Esophagus squamous epithelium (tissue), 5 donors: ENCODE data around the gene SH2D6. TPM values are rescaled to one million over a fixed set of nuclear protein-coding genes. Genes with fewer than 3 reads are reported as not detected.

Source experiments
- DNase-seq: peaks from one replicate; lab custom pipeline; 2025; lab: John Stamatoyannopoulos, UW
- H3K27ac ChIP-seq, 4 donors: fragments of 200-600 bp; sonication (generic); one replicate each; pipeline ENCODE4 v1.5.1; 2016 to 2019; ENCODE audit warnings: mild to moderate bottlenecking in 1 of 4
- H3K27me3 ChIP-seq, 4 donors: fragments of 200-600 bp; sonication (generic); 1 replicate in 3 of 4; 2 replicates in 1 of 4; pipeline versions ENCODE4 v1.5.1 to v1.6.0; 2017 to 2021; ENCODE audit warnings: antibody characterized with exemption in 1 of 4
- H3K36me3 ChIP-seq, 3 donors: fragments of 200-600 bp; sonication (generic); one replicate each; pipeline ENCODE4 v1.5.1; 2016 to 2019
- H3K4me1 ChIP-seq, 3 donors: fragments of 200-600 bp; sonication (generic); one replicate each; pipeline ENCODE4 v1.5.1; 2017 to 2019
- H3K4me3 ChIP-seq, 4 donors: fragments of 200-600 bp; sonication (generic); 1 replicate in 3 of 4; 2 replicates in 1 of 4; pipeline ENCODE4 v1.5.1; 2016 to 2019; ENCODE audit warnings: mild to moderate bottlenecking in 2 of 4, moderate library complexity in 1 of 4
- H3K9me3 ChIP-seq, 3 donors: fragments of 200-600 bp; sonication (generic); one replicate each; pipeline ENCODE4 v1.5.1; 2016 to 2019
- POLR2A ChIP-seq, 4 donors: fragments of 450-650 bp; IDR thresholded peaks; one replicate each; pipeline ENCODE4 v1.6.1; 2017; ENCODE audit warnings: antibody characterized with exemption in 4 of 4, mild to moderate bottlenecking in 4 of 4, moderate library complexity in 3 of 4
- WGBS, 2 donors: methylation state at CpG; one replicate each; pipeline ENCODE4 v1.1.5; 2018; 5-methylcytosine and 5-hydroxymethylcytosine counted together
- intact Hi-C: fragments of 100-400 bp; cut with DNase I; formaldehyde crosslinking; loops from one replicate; pipeline ENCODE4 v1.15.0; 2022
- total RNA-seq, 4 donors: library from RNA; depleted of rRNA; stranded (reverse); fragments of >200 nt; gene quantifications; one replicate each; pipeline ENCODE4 v1.1.0, GENCODE V29; 2016
- TF ChIP-seq, protein P1 (sequence below), 6 experiments: fragments of 450-650 bp in 4 of 6; fragments of 200-600 bp in 2 of 6; sonication (generic) in 2 of 6; IDR thresholded peaks; one replicate each; pipeline ENCODE4 v1.5.1; 2016 to 2019; ENCODE audit warnings: antibody characterized with exemption in 6 of 6, mild to moderate bottlenecking in 4 of 6, moderate library complexity in 4 of 6
- donor health status: DM: yes; HTN: yes; CAD: no.

The SH2D6 gene
- under 1 TPM in 1 of 4 donors, not detected in 3; 0.50 TPM for total RNA-seq

GRCh38 chr2:85418132-85419008 is at the start of gene SH2D6:
TSS of gene SH2D6 (plus strand) at chr2:85418714. CDS start at chr2:85429466, 10,752 bp downstream.
- peak within 1 kb of the TSS; percentile 96 to 99 (median 97) for H3K27ac ChIP-seq
- TF ChIP-seq POLR2A (IDR thresholded peaks at IDR 0.05), result peak in 2 of 4 donors; percentile 47 to 87
- TF ChIP-seq, protein P1, sequence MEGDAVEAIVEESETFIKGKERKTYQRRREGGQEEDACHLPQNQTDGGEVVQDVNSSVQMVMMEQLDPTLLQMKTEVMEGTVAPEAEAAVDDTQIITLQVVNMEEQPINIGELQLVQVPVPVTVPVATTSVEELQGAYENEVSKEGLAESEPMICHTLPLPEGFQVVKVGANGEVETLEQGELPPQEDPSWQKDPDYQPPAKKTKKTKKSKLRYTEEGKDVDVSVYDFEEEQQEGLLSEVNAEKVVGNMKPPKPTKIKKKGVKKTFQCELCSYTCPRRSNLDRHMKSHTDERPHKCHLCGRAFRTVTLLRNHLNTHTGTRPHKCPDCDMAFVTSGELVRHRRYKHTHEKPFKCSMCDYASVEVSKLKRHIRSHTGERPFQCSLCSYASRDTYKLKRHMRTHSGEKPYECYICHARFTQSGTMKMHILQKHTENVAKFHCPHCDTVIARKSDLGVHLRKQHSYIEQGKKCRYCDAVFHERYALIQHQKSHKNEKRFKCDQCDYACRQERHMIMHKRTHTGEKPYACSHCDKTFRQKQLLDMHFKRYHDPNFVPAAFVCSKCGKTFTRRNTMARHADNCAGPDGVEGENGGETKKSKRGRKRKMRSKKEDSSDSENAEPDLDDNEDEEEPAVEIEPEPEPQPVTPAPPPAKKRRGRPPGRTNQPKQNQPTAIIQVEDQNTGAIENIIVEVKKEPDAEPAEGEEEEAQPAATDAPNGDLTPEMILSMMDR (IDR thresholded peaks at IDR 0.05), result no peak
- 38 to 86% methylated on average over 1 to 20 of the region's 57 CpGs for WGBS, 2 donors
- peak; percentile 55 for DNase-seq
- no peaks in the 10 kb centered on the region for H3K36me3 ChIP-seq
- intact Hi-C loops, result no loop called here
- H3K4me1 ChIP-seq, result peaks cover 35 to 68% (median 41%) of the 10 kb centered on the region in 3 donors
- no peaks in the 10 kb centered on the region for H3K27me3 ChIP-seq
- no peaks in the 10 kb centered on the region for H3K9me3 ChIP-seq
- peak within 1 kb of the TSS; percentile 66 to 88 (median 74) for H3K4me3 ChIP-seq

- intact Hi-C loops, result no loop called here
- peaks cover 0 to 11% (median 0%) of the 10 kb centered on the region in 3 donors for H3K4me1 ChIP-seq
- TF ChIP-seq, protein P1 (IDR thresholded peaks at IDR 0.05), result no peak
- no peak for TF ChIP-seq POLR2A (IDR thresholded peaks at IDR 0.05)
- peaks cover 0 to 64% (median 0%) of the 10 kb centered on the region in 3 donors for H3K36me3 ChIP-seq
- H3K9me3 ChIP-seq, result no peaks in the 10 kb centered on the region
- H3K27me3 ChIP-seq, result no peaks in the 10 kb centered on the region
- no peak overlapping the region for H3K4me3 ChIP-seq
- no peak overlapping the region for H3K27ac ChIP-seq
- DNase-seq, result no peak
Observed at GRCh38 chr2:85368921-85369320, 49.6 kb upstream of the SH2D6 start.

DNA sequence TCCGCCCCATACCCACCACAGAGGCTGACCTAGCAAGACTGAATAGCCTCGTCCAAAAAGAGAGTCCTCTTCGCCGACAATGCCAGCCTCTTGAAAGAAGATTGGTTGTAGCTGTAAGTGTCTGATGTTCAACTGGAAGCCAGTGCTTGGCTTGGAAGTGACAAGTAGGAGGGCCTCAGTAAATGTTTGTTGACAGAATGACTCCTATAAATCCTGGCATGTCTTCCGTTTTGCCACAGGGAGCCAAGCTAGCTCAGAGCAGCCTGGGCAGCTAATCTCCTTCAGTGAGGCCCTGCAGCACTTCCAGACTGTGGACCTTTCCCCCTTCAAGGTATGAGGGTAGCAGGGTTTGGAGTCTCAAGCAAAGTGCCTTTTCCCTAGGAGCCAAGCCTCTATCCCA is 49.0 kb upstream of the SH2D6 start:
- intact Hi-C loops, result no loop called here
- no peak for TF ChIP-seq POLR2A (IDR thresholded peaks at IDR 0.05)
- TF ChIP-seq, protein P1 (IDR thresholded peaks at IDR 0.05), result no peak
- WGBS, 2 donors, result 50 to 67% methylated on average over 5 of the region's 5 CpGs
- no peak for DNase-seq
- Histone ChIP-seq H3K36me3 (peaks cover 0 to 63% (median 0%) of the 10 kb centered on the region in 3 donors), H3K27ac (no peak overlapping the region), H3K9me3 (no peaks in the 10 kb centered on the region), H3K4me1 (peaks cover 0 to 11% (median 0%) of the 10 kb centered on the region in 3 donors), H3K4me3 (no peak overlapping the region), H3K27me3 (no peaks in the 10 kb centered on the region)

- peaks cover 0 to 61% (median 0%) of the 10 kb centered on the region in 3 donors for H3K36me3 ChIP-seq
- no peak for DNase-seq
- TF ChIP-seq, protein P1 (IDR thresholded peaks at IDR 0.05), result no peak
- TF ChIP-seq POLR2A (IDR thresholded peaks at IDR 0.05), result no peak
- intact Hi-C loops, result no loop called here
- no peaks in the 10 kb centered on the region for H3K9me3 ChIP-seq
- no peak overlapping the region for H3K27ac ChIP-seq
- no peak overlapping the region for H3K4me3 ChIP-seq
- no peaks in the 10 kb centered on the region for H3K27me3 ChIP-seq
- peaks cover 0 to 11% (median 0%) of the 10 kb centered on the region in 3 donors for H3K4me1 ChIP-seq
- 89 to 98% methylated on average over 9 to 10 of the region's 11 CpGs for WGBS, 2 donors
Observed at GRCh38 chr2:85371045-85371444, 47.5 kb upstream of the SH2D6 start.
